Measurements from ENCODE around the gene MASTL. TPM values are rescaled to one million over a fixed set of nuclear protein-coding genes. Genes with fewer than 3 reads are reported as not detected.

The MASTL gene
- 10 to 100 TPM in 1 of 4 donors, 1 to 10 TPM in 3; 5.5 to 13.1 (median 8.1) TPM for total RNA-seq

- H3K27me3 ChIP-seq: no peaks in the 10 kb centered on the region
- peak within 1 kb of the TSS; percentile 59 to 97 (median 76) for H3K4me3 ChIP-seq (replicated peaks in 1 of 3)
- H3K36me3 ChIP-seq: no peaks in the 10 kb centered on the region
- peaks cover 9 to 14% of the 10 kb centered on the region in 2 donors for H3K4me1 ChIP-seq
- WGBS, 2 donors: 1 to 9% methylated on average over 4 to 29 of the region's 55 CpGs
- TF ChIP-seq POLR2A (IDR thresholded peaks at IDR 0.05) (peak; percentile 78 to 95), CTCF (IDR thresholded peaks at IDR 0.05) (peak in 1 of 6 experiments; percentile 14)
- intact Hi-C loops (cut with DNase I): no loop called here
- H3K9me3 ChIP-seq: no peaks in the 10 kb centered on the region
- DNase-seq: peak; percentile 91 to 92
- H3K27ac ChIP-seq: peak within 1 kb of the TSS; percentile 89 to 98 (median 95)
Measured at GRCh38 chr10:27155066-27155754, at the start of gene MASTL. MASTL (plus strand) TSS chr10:27155352; CDS start chr10:27155427, 75 bp downstream.

GRCh38 chr10:27108165-27108564, 47.0 kb upstream of the MASTL start:
- no peak for TF ChIP-seq CTCF (IDR thresholded peaks at IDR 0.05)
- no peak for TF ChIP-seq POLR2A (IDR thresholded peaks at IDR 0.05)
- intact Hi-C loops (cut with DNase I): no loop called here
- no peaks in the 10 kb centered on the region for H3K27me3 ChIP-seq
- no peak overlapping the region for H3K27ac ChIP-seq
- DNase-seq: no peak
- H3K36me3 ChIP-seq: peaks cover 17 to 32% of the 10 kb centered on the region in 2 donors
- 96 to 99% methylated on average over 3 of the region's 3 CpGs for WGBS, 2 donors
- no peaks in the 10 kb centered on the region for H3K9me3 ChIP-seq
- H3K4me1 ChIP-seq: no peaks in the 10 kb centered on the region
- H3K4me3 ChIP-seq (replicated peaks in 1 of 3): no peak overlapping the region

- Histone ChIP-seq H3K36me3 (peaks cover 33 to 47% of the 10 kb centered on the region in 2 donors), H3K9me3 (no peaks in the 10 kb centered on the region), H3K4me1 (no peaks in the 10 kb centered on the region), H3K4me3 (replicated peaks in 1 of 3) (no peak overlapping the region), H3K27ac (no peak overlapping the region), H3K27me3 (no peaks in the 10 kb centered on the region)
- intact Hi-C loops (cut with DNase I): no loop called here
- no peak for DNase-seq
- no peak for TF ChIP-seq CTCF (IDR thresholded peaks at IDR 0.05)
- no peak for TF ChIP-seq POLR2A (IDR thresholded peaks at IDR 0.05)
- WGBS, 2 donors: 90 to 93% methylated on average over 3 of the region's 3 CpGs
Measured at GRCh38 chr10:27134371-27134770, 20.8 kb upstream of the MASTL start.

- intact Hi-C loops (cut with DNase I): no loop called here
- Histone ChIP-seq H3K9me3 (no peaks in the 10 kb centered on the region), H3K36me3 (peaks cover 12 to 25% of the 10 kb centered on the region in 2 donors), H3K27me3 (no peaks in the 10 kb centered on the region), H3K4me3 (replicated peaks in 1 of 3) (no peak overlapping the region), H3K27ac (no peak overlapping the region), H3K4me1 (no peaks in the 10 kb centered on the region)
- TF ChIP-seq POLR2A (IDR thresholded peaks at IDR 0.05): no peak
- TF ChIP-seq CTCF (IDR thresholded peaks at IDR 0.05): no peak
- WGBS, 2 donors: 90 to 91% methylated on average over 3 of the region's 3 CpGs
- no peak for DNase-seq
Measured at GRCh38 chr10:27138277-27138676, 16.9 kb upstream of the MASTL start.

GRCh38 chr10:27143686-27144085, 11.5 kb upstream of the MASTL start:
- Histone ChIP-seq H3K4me3 (replicated peaks in 1 of 3) (no peak overlapping the region), H3K36me3 (peaks cover 21 to 31% of the 10 kb centered on the region in 2 donors), H3K9me3 (no peaks in the 10 kb centered on the region), H3K27me3 (no peaks in the 10 kb centered on the region), H3K4me1 (no peaks in the 10 kb centered on the region), H3K27ac (no peak overlapping the region)
- TF ChIP-seq CTCF (IDR thresholded peaks at IDR 0.05): no peak
- no peak for TF ChIP-seq POLR2A (IDR thresholded peaks at IDR 0.05)
- intact Hi-C loops (cut with DNase I): no loop called here
- DNase-seq: no peak
- WGBS, 2 donors: 97% methylated on average over 1 of the region's 1 CpG
